ENCODE results near the gene ITSN1. TPM values are rescaled to one million over a fixed set of nuclear protein-coding genes. Genes with fewer than 3 reads are reported as not detected.

ITSN1 gene
- total and polyA plus RNA-seq, 4 donors = 20.3 to 112 (median 40.2) TPM

DNA sequence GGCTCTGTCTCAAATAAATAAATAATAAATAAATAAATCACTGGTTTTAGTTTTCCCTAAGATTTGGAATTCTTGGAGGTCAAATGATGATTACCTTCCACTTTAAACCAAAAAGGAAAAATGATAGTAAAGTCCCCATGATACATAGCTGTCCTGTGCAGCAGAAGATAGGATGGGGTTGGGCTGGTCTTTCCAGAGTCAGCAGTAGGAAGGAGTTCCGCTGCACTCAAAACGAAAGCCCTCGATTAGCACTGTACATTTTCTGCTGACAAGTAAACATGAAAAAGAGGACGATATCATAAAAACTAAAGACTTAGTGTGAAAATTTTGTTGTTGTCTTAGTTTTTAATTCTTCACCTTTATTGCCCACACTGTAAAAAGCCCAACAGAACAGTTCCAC lies 193.6 kb downstream of the ITSN1 start:
- Histone ChIP-seq H3K4me1 (ENCODE audit: control insufficient read depth in 4 of 4, insufficient read depth in 4 of 4, low read length in 3 of 4) (no peaks in the 10 kb centered on the region), H3K9me3 (ENCODE audit: control insufficient read depth in 4 of 4, low read length in 3 of 4) (no peaks in the 10 kb centered on the region), H3K27ac (ENCODE audit: low read depth in 1 of 2, low read length in 2 of 2) (no peak overlapping the region), H3K4me3 (ENCODE audit: low read depth in 1 of 3, low read length in 3 of 3) (no peak overlapping the region), H3K36me3 (ENCODE audit: control insufficient read depth in 4 of 4, insufficient read depth in 3 of 4, low read depth in 1 of 4, low read length in 3 of 4) (peaks cover 6 to 52% (median 10%) of the 10 kb centered on the region in 4 donors), H3K27me3 (ENCODE audit: control insufficient read depth in 4 of 4, insufficient read depth in 4 of 4, low read length in 3 of 4) (no peaks in the 10 kb centered on the region), H3K9ac (ENCODE audit: low read depth in 1 of 2, low read length in 2 of 2) (no peak overlapping the region)
- 78% methylated on average over 4 of the region's 4 CpGs for WGBS
- no peak for DNase-seq (ENCODE audit: low spot score)
- TF ChIP-seq YY1 (IDR thresholded peaks at IDR 0.05) (no peak), GABPA (IDR thresholded peaks at IDR 0.05 in 1 of 2, conservative IDR thresholded peaks at IDR 0.05 in 1 of 2) (no peak), SP1 (IDR thresholded peaks at IDR 0.05) (no peak), EGR1 (IDR thresholded peaks at IDR 0.05; ENCODE audit: low read depth in 2 of 2) (no peak), JUND (IDR thresholded peaks at IDR 0.05) (no peak)
- TF ChIP-seq, protein P1, sequence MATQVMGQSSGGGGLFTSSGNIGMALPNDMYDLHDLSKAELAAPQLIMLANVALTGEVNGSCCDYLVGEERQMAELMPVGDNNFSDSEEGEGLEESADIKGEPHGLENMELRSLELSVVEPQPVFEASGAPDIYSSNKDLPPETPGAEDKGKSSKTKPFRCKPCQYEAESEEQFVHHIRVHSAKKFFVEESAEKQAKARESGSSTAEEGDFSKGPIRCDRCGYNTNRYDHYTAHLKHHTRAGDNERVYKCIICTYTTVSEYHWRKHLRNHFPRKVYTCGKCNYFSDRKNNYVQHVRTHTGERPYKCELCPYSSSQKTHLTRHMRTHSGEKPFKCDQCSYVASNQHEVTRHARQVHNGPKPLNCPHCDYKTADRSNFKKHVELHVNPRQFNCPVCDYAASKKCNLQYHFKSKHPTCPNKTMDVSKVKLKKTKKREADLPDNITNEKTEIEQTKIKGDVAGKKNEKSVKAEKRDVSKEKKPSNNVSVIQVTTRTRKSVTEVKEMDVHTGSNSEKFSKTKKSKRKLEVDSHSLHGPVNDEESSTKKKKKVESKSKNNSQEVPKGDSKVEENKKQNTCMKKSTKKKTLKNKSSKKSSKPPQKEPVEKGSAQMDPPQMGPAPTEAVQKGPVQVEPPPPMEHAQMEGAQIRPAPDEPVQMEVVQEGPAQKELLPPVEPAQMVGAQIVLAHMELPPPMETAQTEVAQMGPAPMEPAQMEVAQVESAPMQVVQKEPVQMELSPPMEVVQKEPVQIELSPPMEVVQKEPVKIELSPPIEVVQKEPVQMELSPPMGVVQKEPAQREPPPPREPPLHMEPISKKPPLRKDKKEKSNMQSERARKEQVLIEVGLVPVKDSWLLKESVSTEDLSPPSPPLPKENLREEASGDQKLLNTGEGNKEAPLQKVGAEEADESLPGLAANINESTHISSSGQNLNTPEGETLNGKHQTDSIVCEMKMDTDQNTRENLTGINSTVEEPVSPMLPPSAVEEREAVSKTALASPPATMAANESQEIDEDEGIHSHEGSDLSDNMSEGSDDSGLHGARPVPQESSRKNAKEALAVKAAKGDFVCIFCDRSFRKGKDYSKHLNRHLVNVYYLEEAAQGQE (IDR thresholded peaks at IDR 0.05) = no peak
- TF ChIP-seq, protein P2, sequence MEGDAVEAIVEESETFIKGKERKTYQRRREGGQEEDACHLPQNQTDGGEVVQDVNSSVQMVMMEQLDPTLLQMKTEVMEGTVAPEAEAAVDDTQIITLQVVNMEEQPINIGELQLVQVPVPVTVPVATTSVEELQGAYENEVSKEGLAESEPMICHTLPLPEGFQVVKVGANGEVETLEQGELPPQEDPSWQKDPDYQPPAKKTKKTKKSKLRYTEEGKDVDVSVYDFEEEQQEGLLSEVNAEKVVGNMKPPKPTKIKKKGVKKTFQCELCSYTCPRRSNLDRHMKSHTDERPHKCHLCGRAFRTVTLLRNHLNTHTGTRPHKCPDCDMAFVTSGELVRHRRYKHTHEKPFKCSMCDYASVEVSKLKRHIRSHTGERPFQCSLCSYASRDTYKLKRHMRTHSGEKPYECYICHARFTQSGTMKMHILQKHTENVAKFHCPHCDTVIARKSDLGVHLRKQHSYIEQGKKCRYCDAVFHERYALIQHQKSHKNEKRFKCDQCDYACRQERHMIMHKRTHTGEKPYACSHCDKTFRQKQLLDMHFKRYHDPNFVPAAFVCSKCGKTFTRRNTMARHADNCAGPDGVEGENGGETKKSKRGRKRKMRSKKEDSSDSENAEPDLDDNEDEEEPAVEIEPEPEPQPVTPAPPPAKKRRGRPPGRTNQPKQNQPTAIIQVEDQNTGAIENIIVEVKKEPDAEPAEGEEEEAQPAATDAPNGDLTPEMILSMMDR (IDR thresholded peaks at IDR 0.05; ENCODE audit: low read depth, low read length, missing input control) = no peak

DNA sequence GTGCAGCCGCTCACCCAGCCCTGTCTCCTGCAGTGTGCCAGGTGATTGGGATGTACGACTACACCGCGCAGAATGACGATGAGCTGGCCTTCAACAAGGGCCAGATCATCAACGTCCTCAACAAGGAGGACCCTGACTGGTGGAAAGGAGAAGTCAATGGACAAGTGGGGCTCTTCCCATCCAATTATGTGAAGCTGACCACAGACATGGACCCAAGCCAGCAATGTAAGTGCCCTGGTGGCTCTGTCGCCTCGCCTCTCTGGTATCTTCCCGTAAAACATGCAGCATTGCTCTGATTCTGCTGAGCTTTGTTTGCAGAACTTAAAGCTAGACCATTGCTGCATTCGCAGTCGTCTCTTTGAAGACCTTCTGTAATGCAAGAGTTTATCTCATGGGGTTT lies 194.1 kb downstream of the ITSN1 start:
- DNase-seq (ENCODE audit: low spot score) = no peak
- TF ChIP-seq JUND (IDR thresholded peaks at IDR 0.05) = no peak
- TF ChIP-seq FOXA1 (IDR thresholded peaks at IDR 0.05) = no peak
- TF ChIP-seq, protein P3, sequence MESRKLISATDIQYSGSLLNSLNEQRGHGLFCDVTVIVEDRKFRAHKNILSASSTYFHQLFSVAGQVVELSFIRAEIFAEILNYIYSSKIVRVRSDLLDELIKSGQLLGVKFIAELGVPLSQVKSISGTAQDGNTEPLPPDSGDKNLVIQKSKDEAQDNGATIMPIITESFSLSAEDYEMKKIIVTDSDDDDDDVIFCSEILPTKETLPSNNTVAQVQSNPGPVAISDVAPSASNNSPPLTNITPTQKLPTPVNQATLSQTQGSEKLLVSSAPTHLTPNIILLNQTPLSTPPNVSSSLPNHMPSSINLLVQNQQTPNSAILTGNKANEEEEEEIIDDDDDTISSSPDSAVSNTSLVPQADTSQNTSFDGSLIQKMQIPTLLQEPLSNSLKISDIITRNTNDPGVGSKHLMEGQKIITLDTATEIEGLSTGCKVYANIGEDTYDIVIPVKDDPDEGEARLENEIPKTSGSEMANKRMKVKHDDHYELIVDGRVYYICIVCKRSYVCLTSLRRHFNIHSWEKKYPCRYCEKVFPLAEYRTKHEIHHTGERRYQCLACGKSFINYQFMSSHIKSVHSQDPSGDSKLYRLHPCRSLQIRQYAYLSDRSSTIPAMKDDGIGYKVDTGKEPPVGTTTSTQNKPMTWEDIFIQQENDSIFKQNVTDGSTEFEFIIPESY (IDR thresholded peaks at IDR 0.05) = no peak
- TF ChIP-seq SP1 (IDR thresholded peaks at IDR 0.05) = no peak
- TF ChIP-seq FOXA2 (IDR thresholded peaks at IDR 0.05) = no peak
- TF ChIP-seq YY1 (IDR thresholded peaks at IDR 0.05) = no peak
- Histone ChIP-seq H3K4me3 (ENCODE audit: low read depth in 1 of 3, low read length in 3 of 3) (no peak overlapping the region), H3K27me3 (ENCODE audit: control insufficient read depth in 4 of 4, insufficient read depth in 4 of 4, low read length in 3 of 4) (no peaks in the 10 kb centered on the region), H3K4me1 (ENCODE audit: control insufficient read depth in 4 of 4, insufficient read depth in 4 of 4, low read length in 3 of 4) (no peaks in the 10 kb centered on the region), H3K36me3 (ENCODE audit: control insufficient read depth in 4 of 4, insufficient read depth in 3 of 4, low read depth in 1 of 4, low read length in 3 of 4) (peaks cover 4 to 48% (median 9%) of the 10 kb centered on the region in 4 donors), H3K27ac (ENCODE audit: low read depth in 1 of 2, low read length in 2 of 2) (no peak overlapping the region), H3K9ac (ENCODE audit: low read depth in 1 of 2, low read length in 2 of 2) (no peak overlapping the region), H3K9me3 (ENCODE audit: control insufficient read depth in 4 of 4, low read length in 3 of 4) (no peaks in the 10 kb centered on the region)
- 93% methylated on average over 11 of the region's 11 CpGs for WGBS

Data from liver (tissue), 9 donors.